Measurements from ENCODE around the gene ZBTB5. TPM values are rescaled to one million over a fixed set of nuclear protein-coding genes. Genes with fewer than 3 reads are reported as not detected.
A peak's percentile ranks its signal among the peaks of the same experiment; 100 is the strongest.

The ZBTB5 gene
- total and polyA plus RNA-seq, 2 donors from 2014 or later, result 6.1 to 14.1 TPM

DNA sequence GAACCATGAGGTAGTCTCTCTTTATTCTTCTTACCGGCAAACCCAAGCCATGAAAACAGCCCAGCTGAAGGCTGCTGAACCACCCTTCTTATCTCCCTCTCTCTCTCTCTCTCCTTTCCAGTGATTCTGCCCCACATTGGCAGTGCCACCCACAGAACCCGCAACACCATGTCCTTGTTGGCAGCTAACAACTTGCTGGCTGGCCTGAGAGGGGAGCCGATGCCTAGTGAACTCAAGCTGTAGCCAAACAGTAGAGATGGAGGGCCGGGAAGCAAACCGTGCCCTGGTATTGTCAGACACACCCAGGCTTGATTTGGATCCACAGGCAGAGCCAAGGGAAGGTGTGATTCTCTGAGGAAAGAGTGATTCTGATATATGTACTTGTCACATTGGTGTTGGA lies 28.7 kb downstream of the ZBTB5 start:
- H3K9me3 ChIP-seq (ENCODE audit: control insufficient read depth in 2 of 3, insufficient read depth in 1 of 3, low read length in 3 of 3), result no peaks in the 10 kb centered on the region
- no peak overlapping the region for H3K9ac ChIP-seq (ENCODE audit: low read length in 3 of 3)
- peaks cover 0 to 17% (median 12%) of the 10 kb centered on the region in 3 donors for H3K4me1 ChIP-seq (ENCODE audit: control insufficient read depth in 2 of 3, insufficient read depth in 2 of 3, low read depth in 1 of 3, low read length in 3 of 3)
- H3K36me3 ChIP-seq (ENCODE audit: control insufficient read depth in 2 of 3, insufficient read depth in 3 of 3, low read length in 3 of 3), result peaks cover 10 to 78% (median 39%) of the 10 kb centered on the region in 3 donors
- TF ChIP-seq, protein P1, sequence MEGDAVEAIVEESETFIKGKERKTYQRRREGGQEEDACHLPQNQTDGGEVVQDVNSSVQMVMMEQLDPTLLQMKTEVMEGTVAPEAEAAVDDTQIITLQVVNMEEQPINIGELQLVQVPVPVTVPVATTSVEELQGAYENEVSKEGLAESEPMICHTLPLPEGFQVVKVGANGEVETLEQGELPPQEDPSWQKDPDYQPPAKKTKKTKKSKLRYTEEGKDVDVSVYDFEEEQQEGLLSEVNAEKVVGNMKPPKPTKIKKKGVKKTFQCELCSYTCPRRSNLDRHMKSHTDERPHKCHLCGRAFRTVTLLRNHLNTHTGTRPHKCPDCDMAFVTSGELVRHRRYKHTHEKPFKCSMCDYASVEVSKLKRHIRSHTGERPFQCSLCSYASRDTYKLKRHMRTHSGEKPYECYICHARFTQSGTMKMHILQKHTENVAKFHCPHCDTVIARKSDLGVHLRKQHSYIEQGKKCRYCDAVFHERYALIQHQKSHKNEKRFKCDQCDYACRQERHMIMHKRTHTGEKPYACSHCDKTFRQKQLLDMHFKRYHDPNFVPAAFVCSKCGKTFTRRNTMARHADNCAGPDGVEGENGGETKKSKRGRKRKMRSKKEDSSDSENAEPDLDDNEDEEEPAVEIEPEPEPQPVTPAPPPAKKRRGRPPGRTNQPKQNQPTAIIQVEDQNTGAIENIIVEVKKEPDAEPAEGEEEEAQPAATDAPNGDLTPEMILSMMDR (IDR thresholded peaks at IDR 0.05; ENCODE audit: borderline replicate concordance, extremely low read depth, insufficient read depth), result no peak
- H3K4me3 ChIP-seq (ENCODE audit: low read length in 3 of 3), result no peak overlapping the region
- H3K27me3 ChIP-seq (ENCODE audit: control insufficient read depth, insufficient read depth, low read length), result no peaks in the 10 kb centered on the region
- no peak overlapping the region for H3K27ac ChIP-seq (ENCODE audit: low read depth in 2 of 2, low read length in 2 of 2)
- DNase-seq (no peak), FAIRE-seq (no peak)
- intact Hi-C loops (cut with DNase I), result no loop called here

DNA sequence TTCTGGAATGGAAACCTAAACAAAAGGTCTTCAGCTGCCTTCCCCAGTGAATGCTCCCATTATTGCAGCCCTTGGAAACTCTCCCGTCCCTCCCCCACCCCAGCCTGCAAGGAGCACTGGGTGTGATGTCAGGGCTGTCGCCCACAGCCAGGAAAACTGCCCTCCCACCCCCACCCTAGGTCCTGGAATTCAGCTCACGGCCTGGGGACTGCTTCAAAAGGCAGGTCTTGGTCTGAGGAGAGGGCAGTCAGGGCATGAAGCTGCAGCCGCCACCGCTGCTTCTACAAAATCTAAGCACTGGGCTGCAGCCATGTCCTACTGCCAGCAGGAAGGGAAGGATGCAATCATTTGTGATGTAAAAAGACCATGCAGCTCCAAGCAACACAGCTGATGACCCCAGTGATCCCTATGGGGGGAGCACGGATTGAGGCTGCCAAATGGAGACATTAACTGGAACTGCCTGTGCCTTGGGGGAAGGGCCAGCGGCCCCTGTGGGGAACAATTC lies 31.3 kb downstream of the ZBTB5 start:
- H3K9ac ChIP-seq (ENCODE audit: low read length in 3 of 3), result no peak overlapping the region
- DNase-seq (peak in 3 of 5 donors; percentile 26 to 82 (median 80)), FAIRE-seq (no peak)
- TF ChIP-seq, protein P1 (IDR thresholded peaks at IDR 0.05; ENCODE audit: borderline replicate concordance, extremely low read depth, insufficient read depth), result no peak
- no peak overlapping the region for H3K27ac ChIP-seq (ENCODE audit: low read depth in 2 of 2, low read length in 2 of 2)
- H3K27me3 ChIP-seq (ENCODE audit: control insufficient read depth, insufficient read depth, low read length), result no peaks in the 10 kb centered on the region
- H3K36me3 ChIP-seq (ENCODE audit: control insufficient read depth in 2 of 3, insufficient read depth in 3 of 3, low read length in 3 of 3), result peaks cover 9 to 74% (median 26%) of the 10 kb centered on the region in 3 donors
- no peaks in the 10 kb centered on the region for H3K9me3 ChIP-seq (ENCODE audit: control insufficient read depth in 2 of 3, insufficient read depth in 1 of 3, low read length in 3 of 3)
- no peak overlapping the region for H3K4me3 ChIP-seq (ENCODE audit: low read length in 3 of 3)
- peaks cover 0 to 31% (median 29%) of the 10 kb centered on the region in 3 donors for H3K4me1 ChIP-seq (ENCODE audit: control insufficient read depth in 2 of 3, insufficient read depth in 2 of 3, low read depth in 1 of 3, low read length in 3 of 3)
- intact Hi-C loops (cut with DNase I), result no loop called here

DNA sequence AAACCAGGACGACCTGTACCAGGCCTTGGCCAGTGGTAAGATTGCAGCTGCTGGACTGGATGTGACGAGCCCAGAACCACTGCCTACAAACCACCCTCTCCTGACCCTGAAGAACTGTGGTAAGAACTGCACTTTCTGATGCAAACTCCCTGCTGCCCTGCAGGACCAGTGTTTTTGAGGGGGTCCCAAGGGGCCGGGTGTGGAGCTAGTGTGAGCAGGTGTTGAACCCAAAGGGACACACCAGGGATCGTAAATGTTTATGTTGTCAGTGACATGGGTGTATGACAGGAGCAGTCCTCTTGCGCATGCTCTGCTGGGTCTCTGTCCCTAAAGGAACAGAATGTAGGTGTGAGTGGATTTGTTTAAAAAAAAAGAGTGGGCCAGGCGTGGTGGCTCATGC lies 33.2 kb downstream of the ZBTB5 start:
- Histone ChIP-seq H3K36me3 (ENCODE audit: control insufficient read depth in 2 of 3, insufficient read depth in 3 of 3, low read length in 3 of 3) (peaks cover 2 to 70% (median 24%) of the 10 kb centered on the region in 3 donors), H3K4me3 (ENCODE audit: low read length in 3 of 3) (no peak overlapping the region), H3K9ac (ENCODE audit: low read length in 3 of 3) (no peak overlapping the region), H3K4me1 (ENCODE audit: control insufficient read depth in 2 of 3, insufficient read depth in 2 of 3, low read depth in 1 of 3, low read length in 3 of 3) (peaks cover 0 to 38% (median 29%) of the 10 kb centered on the region in 3 donors), H3K27me3 (ENCODE audit: control insufficient read depth, insufficient read depth, low read length) (no peaks in the 10 kb centered on the region), H3K27ac (ENCODE audit: low read depth in 2 of 2, low read length in 2 of 2) (peak overlapping the region in 1 of 2 donors; percentile 23), H3K9me3 (ENCODE audit: control insufficient read depth in 2 of 3, insufficient read depth in 1 of 3, low read length in 3 of 3) (no peaks in the 10 kb centered on the region)
- FAIRE-seq (no peak), DNase-seq (no peak)
- intact Hi-C loops (cut with DNase I), result no loop called here
- TF ChIP-seq, protein P1 (IDR thresholded peaks at IDR 0.05; ENCODE audit: borderline replicate concordance, extremely low read depth, insufficient read depth), result no peak

All from kidney (tissue), 14 donors.